Central memory CD8-positive, alpha-beta T cell (primary cell): Measurements from ENCODE around the gene PRKAG2.

Experiments
- ATAC-seq: fragments of 150-1000 bp; cut with Tn5 transposase; replicated peaks from 2 replicates; pipeline ENCODE4 v1.10.0; 2022; ENCODE audit warnings: mild to moderate bottlenecking, moderate FRiP score, moderate number of reproducible peaks; ENCODE audit not compliant: poor library complexity, severe bottlenecking; ENCODE audit errors: extremely low read depth
- DNase-seq, 2 donors: peaks; one replicate each; pipeline ENCODE4 v3.0.0; 2021; ENCODE audit warnings: low spot score in 2 of 2
- H3K27ac Mint-ChIP-seq: one replicate; pipeline ENCODE4 v1.8.0; 2022; ENCODE audit warnings: low read depth, mild to moderate bottlenecking, moderate library complexity, mixed read lengths
- H3K27me3 Mint-ChIP-seq: one replicate; pipeline ENCODE4 v1.8.0; 2022; ENCODE audit warnings: mixed read lengths
- H3K36me3 Mint-ChIP-seq: one replicate; pipeline ENCODE4 v1.8.0; 2022; ENCODE audit warnings: mild to moderate bottlenecking, moderate library complexity, mixed read lengths; ENCODE audit not compliant: insufficient read depth
- H3K4me1 Mint-ChIP-seq: one replicate; pipeline ENCODE4 v1.8.0; 2022; ENCODE audit warnings: mixed read lengths
- H3K4me3 Mint-ChIP-seq: one replicate; pipeline ENCODE4 v1.8.0; 2022; ENCODE audit warnings: mild to moderate bottlenecking, moderate library complexity, mixed read lengths
- H3K9me3 Mint-ChIP-seq: one replicate; pipeline ENCODE4 v1.8.0; 2022; ENCODE audit warnings: mixed read lengths

Gene PRKAG2

GRCh38 chr7:151570366-151570915 is 306.5 kb downstream of the PRKAG2 start:
- ATAC-seq (no peak), DNase-seq (no peak)
- H3K27me3 Mint-ChIP-seq, result no peaks in the 10 kb centered on the region
- H3K9me3 Mint-ChIP-seq, result no peaks in the 10 kb centered on the region
- no peak overlapping the region for H3K27ac Mint-ChIP-seq
- H3K4me3 Mint-ChIP-seq, result no peak overlapping the region
- H3K36me3 Mint-ChIP-seq, result peaks cover 10% of the 10 kb centered on the region
- no peaks in the 10 kb centered on the region for H3K4me1 Mint-ChIP-seq

- ATAC-seq, result no peak
These were observed 307.7 kb downstream of the PRKAG2 start for GRCh38 chr7:151568956-151569940.

DNA sequence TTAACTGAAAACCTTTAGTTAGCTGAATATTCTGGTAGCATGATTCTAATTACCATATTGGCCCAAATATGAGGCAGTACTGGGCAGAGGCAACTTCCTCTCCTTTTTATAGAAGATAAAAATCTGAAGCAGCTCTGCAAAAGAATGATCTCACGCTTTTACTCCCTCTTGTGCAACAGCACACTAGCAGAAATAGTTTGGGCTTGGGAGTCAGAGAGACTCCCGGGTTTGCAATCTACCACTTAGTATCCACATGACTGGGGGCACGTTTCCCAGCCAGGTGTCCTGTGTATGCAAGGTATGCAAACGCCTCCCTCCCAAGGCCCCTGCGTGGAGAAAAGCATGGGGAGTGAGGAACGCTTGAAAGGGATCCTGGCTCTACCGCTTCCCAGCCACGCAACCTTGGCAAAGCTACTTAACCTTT is 310.0 kb downstream of the PRKAG2 start:
- no peak overlapping the region for H3K27ac Mint-ChIP-seq
- H3K4me1 Mint-ChIP-seq, result no peaks in the 10 kb centered on the region
- no peaks in the 10 kb centered on the region for H3K9me3 Mint-ChIP-seq
- no peak overlapping the region for H3K4me3 Mint-ChIP-seq
- no peak for DNase-seq
- H3K27me3 Mint-ChIP-seq, result no peaks in the 10 kb centered on the region
- peaks cover 32% of the 10 kb centered on the region for H3K36me3 Mint-ChIP-seq
- no peak for ATAC-seq

More at GRCh38 chr7:151568956-151569940, 307.7 kb downstream of the PRKAG2 start:
- Mint-ChIP-seq H3K4me3 (no peak overlapping the region), H3K27ac (no peak overlapping the region), H3K4me1 (no peaks in the 10 kb centered on the region), H3K9me3 (no peaks in the 10 kb centered on the region), H3K36me3 (peaks cover 16% of the 10 kb centered on the region), H3K27me3 (no peaks in the 10 kb centered on the region)
- no peak for DNase-seq

GRCh38 chr7:151565541-151565940 is 311.4 kb downstream of the PRKAG2 start:
- peaks cover 36% of the 10 kb centered on the region for H3K36me3 Mint-ChIP-seq
- DNase-seq (no peak), ATAC-seq (no peak)
- no peaks in the 10 kb centered on the region for H3K27me3 Mint-ChIP-seq
- no peaks in the 10 kb centered on the region for H3K4me1 Mint-ChIP-seq
- no peaks in the 10 kb centered on the region for H3K9me3 Mint-ChIP-seq
- H3K27ac Mint-ChIP-seq, result no peak overlapping the region
- H3K4me3 Mint-ChIP-seq, result no peak overlapping the region

DNA sequence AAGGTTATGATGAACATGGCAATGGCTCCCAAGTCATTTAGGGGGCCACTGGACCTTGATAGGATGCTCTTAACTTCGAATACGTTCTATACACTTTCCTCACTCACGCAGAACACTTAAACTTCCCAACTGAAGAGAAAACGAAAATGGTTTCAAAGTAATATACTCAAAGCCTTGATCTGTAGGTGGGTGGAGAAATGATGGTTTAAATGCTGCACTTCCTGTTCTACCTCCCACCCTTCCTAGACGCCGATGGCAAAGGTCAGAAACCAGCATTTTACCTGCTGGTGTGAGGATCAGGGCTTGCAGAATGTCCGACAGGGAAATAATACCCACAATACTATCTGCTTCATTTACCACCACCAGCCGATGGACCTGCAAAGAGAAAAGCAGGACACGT is 316.7 kb downstream of the PRKAG2 start:
- DNase-seq, result no peak
- no peak overlapping the region for H3K27ac Mint-ChIP-seq
- peaks cover 52% of the 10 kb centered on the region for H3K36me3 Mint-ChIP-seq
- no peaks in the 10 kb centered on the region for H3K4me1 Mint-ChIP-seq
- no peaks in the 10 kb centered on the region for H3K9me3 Mint-ChIP-seq
- H3K4me3 Mint-ChIP-seq, result peak overlapping the region; percentile 8
- H3K27me3 Mint-ChIP-seq, result no peaks in the 10 kb centered on the region
- ATAC-seq, result no peak

DNA sequence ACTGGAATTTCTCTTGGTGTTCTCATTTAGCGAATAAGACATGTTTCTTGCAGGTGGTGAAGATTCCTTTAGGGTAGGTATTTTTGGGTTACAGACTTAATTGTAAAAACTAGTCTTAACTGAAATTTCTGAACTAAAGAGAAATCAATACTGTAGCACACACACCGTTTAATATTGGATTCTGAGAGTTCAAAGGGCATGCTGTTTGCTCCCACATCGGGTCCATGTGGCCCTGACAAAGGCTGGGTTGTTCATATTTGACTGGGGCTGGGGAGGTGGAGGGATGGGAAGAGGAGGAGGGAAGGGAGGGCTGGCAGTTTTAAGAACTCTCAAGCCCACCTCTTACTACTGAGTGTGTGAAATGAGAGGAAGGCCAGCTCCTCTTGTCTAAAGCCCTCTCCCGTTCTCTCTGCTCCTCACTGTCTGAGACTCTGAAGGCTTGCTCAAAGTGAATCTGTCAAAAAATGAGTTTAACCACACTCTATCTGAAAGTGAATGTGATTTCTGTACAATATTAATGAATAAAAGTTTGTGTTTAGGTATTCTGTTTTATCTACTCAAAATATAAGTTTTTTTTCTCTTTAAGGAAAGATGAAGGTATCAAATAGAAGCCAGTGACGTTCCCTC is 317.2 kb downstream of the PRKAG2 start:
- no peak for ATAC-seq
- peak overlapping the region; percentile 8 for H3K4me3 Mint-ChIP-seq
- peaks cover 50% of the 10 kb centered on the region for H3K36me3 Mint-ChIP-seq
- H3K4me1 Mint-ChIP-seq, result no peaks in the 10 kb centered on the region
- no peak overlapping the region for H3K27ac Mint-ChIP-seq
- no peaks in the 10 kb centered on the region for H3K27me3 Mint-ChIP-seq
- DNase-seq, result no peak
- no peaks in the 10 kb centered on the region for H3K9me3 Mint-ChIP-seq

DNA sequence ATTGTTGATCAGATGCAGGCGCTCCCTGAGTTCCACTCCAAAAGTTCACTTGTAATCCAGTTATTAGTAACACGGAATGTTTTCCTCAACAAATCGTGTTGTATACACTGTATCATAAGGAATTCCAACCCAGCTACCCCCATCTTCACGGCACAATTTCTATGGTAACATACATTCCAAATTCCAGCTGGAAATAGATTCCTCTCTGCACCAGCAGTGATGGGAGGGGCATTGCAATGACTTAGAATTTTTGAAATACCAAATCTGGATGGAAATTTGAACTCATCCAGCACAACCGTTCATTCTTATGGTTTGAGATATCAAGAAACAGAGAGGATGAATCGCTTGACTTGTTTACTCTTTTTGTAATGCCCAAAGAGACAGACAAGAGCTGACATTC is 318.3 kb downstream of the PRKAG2 start:
- Mint-ChIP-seq H3K9me3 (no peaks in the 10 kb centered on the region), H3K36me3 (peaks cover 43% of the 10 kb centered on the region), H3K27me3 (no peaks in the 10 kb centered on the region), H3K4me1 (no peaks in the 10 kb centered on the region), H3K4me3 (no peak overlapping the region), H3K27ac (no peak overlapping the region)
- DNase-seq, result no peak
- ATAC-seq, result no peak

DNA sequence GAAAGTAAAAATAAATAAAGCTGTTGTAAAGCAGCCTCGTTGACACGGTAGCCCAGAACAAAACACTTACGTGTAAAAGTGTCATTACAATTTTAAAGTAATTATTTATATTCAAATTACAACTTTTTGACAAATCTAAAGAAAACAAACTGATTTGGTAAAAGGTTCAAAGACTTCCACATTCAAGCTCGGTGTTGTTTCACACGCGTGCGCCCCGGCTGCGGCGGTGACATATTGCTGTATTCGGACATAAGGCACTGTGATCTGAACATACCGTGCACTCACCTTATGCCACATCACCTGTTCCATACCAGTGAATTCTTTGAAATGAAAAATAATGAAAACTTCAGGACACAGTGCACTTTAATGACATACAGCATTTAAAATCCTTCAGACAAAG is 320.3 kb downstream of the PRKAG2 start:
- Mint-ChIP-seq H3K27ac (no peak overlapping the region), H3K4me3 (no peak overlapping the region), H3K9me3 (no peaks in the 10 kb centered on the region), H3K36me3 (peaks cover 33% of the 10 kb centered on the region), H3K27me3 (no peaks in the 10 kb centered on the region), H3K4me1 (no peaks in the 10 kb centered on the region)
- ATAC-seq, result no peak
- no peak for DNase-seq

- DNase-seq, result no peak
- Mint-ChIP-seq H3K27me3 (no peaks in the 10 kb centered on the region), H3K9me3 (no peaks in the 10 kb centered on the region), H3K27ac (no peak overlapping the region), H3K36me3 (peaks cover 16% of the 10 kb centered on the region), H3K4me3 (no peak overlapping the region), H3K4me1 (peaks cover 8% of the 10 kb centered on the region)
- no peak for ATAC-seq
These were observed 323.6 kb downstream of the PRKAG2 start for GRCh38 chr7:151553356-151553755.

GRCh38 chr7:151552352-151553028 is 324.4 kb downstream of the PRKAG2 start:
- Mint-ChIP-seq H3K36me3 (peaks cover 14% of the 10 kb centered on the region), H3K9me3 (no peaks in the 10 kb centered on the region), H3K27ac (no peak overlapping the region), H3K27me3 (no peaks in the 10 kb centered on the region), H3K4me3 (no peak overlapping the region), H3K4me1 (peaks cover 8% of the 10 kb centered on the region)
- DNase-seq (no peak), ATAC-seq (no peak)

- Mint-ChIP-seq H3K4me1 (peaks cover 8% of the 10 kb centered on the region), H3K27ac (no peak overlapping the region), H3K9me3 (no peaks in the 10 kb centered on the region), H3K27me3 (no peaks in the 10 kb centered on the region), H3K4me3 (no peak overlapping the region), H3K36me3 (peaks cover 14% of the 10 kb centered on the region)
- ATAC-seq, result no peak
- no peak for DNase-seq
These were observed 325.1 kb downstream of the PRKAG2 start for GRCh38 chr7:151551820-151552219.

GRCh38 chr7:151550656-151551286 is 326.1 kb downstream of the PRKAG2 start:
- H3K4me1 Mint-ChIP-seq, result peaks cover 8% of the 10 kb centered on the region
- H3K4me3 Mint-ChIP-seq, result no peak overlapping the region
- peaks cover 10% of the 10 kb centered on the region for H3K27me3 Mint-ChIP-seq
- no peak for DNase-seq
- no peak for ATAC-seq
- no peaks in the 10 kb centered on the region for H3K9me3 Mint-ChIP-seq
- H3K36me3 Mint-ChIP-seq, result peaks cover 11% of the 10 kb centered on the region
- H3K27ac Mint-ChIP-seq, result no peak overlapping the region
